HG03469 (cell line): Measurements from ENCODE around the gene TPSAB1.
"Not testable (repeated sequence)": the region's sequence is repeated elsewhere in the genome, so short reads cannot be mapped to it uniquely, and the experiment has no call there.

Experiments
- ATAC-seq: cut with Tn5 transposase; IDR thresholded peaks from one replicate; pipeline ENCODE4 v1.9.1; 2021; ENCODE audit warnings: mild to moderate bottlenecking, moderate library complexity, moderate number of reproducible peaks; ENCODE audit not compliant: unreplicated experiment

TPSAB1 gene

GRCh38 chr16:1240436-1240835 lies at the start of gene TPSAB1:
TPSAB1 (plus strand) TSS chr16:1240705; CDS start chr16:1240939, 234 bp downstream.
- ATAC-seq = not testable (repeated sequence)

- not testable (repeated sequence) for ATAC-seq
Observed at GRCh38 chr16:1190789-1191188, 49.7 kb upstream of the TPSAB1 start.

DNA sequence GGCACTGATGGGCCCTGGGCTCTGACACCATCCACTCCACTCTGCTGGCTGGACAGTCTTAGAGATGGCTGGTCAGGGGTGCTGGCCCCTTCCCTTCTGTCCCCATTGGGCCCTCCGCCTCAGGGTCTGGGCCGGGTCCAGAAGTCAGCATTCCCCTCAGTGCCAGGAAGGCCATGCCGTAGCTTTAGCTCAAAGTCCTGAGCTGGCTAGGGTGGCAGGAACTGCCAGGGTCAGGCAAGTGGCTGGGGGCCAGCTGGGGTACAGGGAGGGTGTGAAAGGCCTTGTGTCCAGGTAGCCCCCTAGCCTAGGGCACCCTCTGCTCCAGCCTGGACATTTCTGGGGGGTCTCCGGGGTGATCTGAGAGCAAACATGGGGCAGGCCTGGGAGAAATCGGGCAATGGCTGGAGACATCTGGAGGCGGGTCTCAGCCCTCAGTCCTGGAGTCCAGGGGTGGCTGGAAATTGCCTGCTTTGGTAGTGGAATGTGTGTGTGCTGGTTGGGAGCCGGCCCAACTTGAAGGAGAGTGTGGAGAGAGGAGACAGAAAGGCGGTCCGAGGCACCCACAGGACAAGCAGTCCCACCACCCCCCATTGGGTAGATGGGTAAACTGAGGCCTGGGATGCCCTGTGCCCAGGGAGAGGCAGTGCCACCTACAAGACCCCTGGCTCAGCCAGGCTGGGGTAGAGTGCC lies 48.0 kb upstream of the TPSAB1 start:
- ATAC-seq = no peak

GRCh38 chr16:1193143-1193824 lies 47.2 kb upstream of the TPSAB1 start:
- no peak for ATAC-seq

DNA sequence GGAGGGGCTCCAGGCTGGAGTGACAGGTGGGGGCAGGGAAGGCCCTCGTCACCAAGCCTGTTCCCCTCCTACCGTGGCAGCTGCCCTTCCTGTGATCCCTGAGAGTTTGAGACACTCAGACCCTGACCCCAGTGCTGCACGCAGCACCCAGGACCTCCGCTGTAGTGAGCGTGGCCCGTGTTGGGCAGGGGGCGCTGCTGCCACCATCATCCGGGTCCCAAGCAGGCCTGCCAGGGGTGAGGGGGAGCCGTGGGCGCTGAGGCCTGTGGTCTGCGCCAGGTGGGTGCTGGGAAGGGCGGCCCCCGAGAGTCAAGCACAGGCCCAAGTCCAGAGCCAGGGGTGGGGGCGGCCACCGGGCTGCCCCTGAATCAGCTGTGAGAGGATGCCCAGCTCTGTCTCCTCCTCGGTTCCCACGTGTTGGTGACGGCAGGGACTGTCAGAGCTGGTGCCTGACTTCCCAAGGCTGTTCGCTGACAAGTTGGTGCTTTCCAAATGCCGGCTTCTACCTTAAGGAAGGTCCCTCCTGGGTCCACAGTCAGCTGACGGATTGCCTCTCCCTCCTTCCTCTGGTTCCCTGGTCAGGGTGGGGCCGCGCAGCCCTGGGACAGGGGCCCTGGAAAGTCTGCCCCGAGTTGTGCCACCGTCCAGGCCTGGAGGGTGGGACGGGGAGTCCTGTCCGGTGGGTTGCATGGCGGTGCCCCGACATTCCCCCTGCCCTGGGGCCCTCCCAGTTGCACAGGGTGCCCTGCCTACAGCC lies 46.5 kb upstream of the TPSAB1 start:
- no peak for ATAC-seq

GRCh38 chr16:1194665-1195392 lies 45.7 kb upstream of the TPSAB1 start:
- no peak for ATAC-seq

DNA sequence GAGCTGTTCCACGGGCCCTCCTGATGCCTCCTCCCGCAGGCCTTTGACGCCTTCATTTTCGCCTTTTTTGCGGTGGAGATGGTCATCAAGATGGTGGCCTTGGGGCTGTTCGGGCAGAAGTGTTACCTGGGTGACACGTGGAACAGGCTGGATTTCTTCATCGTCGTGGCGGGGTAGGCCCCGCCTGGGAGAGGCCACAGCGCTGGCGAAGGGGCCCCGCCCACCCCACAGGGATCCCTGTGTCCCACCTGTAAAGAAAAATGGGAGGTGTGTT lies 45.2 kb upstream of the TPSAB1 start:
- no peak for ATAC-seq

DNA sequence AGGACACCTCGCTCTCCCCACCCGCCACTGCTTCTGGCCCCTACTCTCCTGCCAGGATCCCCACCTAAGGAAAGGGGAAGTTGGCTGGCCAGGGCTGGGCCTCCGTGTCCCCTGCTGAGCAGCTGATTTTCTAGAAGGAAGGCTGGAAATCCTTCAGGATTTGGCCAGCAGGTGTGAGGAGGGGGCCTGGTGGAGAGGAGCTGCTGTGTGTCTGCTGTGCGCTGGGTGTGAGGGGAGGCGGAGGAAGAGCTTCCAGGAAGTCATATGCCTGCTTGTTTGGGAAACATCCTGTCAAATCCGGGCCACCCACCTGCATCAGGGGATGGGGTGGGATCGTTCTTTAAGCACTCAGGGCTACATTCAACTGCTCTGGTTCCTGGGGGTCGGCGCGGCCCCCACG lies 44.0 kb upstream of the TPSAB1 start:
- ATAC-seq = no peak

DNA sequence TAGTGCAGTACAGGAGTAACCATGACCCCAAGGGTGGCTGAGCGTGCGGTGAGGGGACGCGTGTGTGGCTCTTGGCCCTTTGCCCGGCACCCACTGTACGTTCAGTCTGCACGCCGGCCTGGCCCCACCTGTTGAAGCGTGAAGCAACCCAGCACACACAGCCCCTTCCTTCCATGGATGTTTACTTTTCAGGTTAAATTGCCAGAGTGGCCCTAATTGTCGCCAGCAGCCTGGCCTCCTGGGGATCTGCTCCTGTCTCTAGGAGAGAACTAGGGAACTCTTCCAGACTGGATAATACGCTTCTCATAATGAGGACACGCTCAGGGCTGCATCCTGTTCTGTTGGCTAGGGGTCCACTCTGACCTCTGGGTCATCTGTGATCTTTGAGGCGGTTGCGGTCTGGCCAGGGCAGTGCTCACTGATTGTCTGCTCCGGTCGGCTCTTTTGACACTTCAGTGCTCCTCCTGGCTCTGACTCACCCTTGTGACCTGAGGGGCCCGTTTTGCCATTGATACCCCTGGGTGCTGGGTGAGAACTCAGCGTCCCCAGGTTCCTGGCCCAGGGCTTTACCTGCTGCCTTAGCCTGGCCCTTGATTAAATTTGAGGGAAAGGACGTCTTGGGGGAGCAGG lies 43.2 kb upstream of the TPSAB1 start:
- no peak for ATAC-seq

GRCh38 chr16:1198194-1198593 lies 42.3 kb upstream of the TPSAB1 start:
- no peak for ATAC-seq

DNA sequence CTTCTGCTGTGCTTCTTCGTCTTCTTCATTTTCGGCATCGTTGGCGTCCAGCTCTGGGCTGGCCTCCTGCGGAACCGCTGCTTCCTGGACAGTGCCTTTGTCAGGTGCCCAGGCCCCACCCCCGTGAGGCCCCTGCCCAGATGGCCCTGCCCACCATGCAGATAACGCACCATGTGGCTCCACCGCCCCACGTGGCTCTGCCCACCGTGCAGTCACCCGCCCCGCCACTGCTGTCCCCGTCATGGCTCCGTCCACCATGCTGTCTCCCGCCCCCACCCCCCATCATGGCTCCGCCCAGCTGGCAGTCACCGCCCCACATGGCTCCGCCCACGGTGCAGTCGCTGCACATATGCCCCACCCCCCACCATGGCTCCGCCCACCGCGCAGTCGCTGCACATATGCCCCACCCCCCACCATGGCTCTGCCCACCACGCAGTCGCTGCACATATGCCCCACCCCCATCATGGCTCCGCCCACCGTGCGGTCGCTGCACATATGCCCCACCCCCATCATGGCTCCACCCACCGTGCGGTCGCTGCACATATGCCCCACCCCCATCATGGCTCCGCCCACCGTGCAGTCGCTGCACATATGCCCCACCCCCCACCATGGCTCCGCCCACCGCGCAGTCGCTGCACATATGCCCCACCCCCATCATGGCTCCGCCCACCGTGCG lies 41.7 kb upstream of the TPSAB1 start:
- ATAC-seq = not testable (repeated sequence)

DNA sequence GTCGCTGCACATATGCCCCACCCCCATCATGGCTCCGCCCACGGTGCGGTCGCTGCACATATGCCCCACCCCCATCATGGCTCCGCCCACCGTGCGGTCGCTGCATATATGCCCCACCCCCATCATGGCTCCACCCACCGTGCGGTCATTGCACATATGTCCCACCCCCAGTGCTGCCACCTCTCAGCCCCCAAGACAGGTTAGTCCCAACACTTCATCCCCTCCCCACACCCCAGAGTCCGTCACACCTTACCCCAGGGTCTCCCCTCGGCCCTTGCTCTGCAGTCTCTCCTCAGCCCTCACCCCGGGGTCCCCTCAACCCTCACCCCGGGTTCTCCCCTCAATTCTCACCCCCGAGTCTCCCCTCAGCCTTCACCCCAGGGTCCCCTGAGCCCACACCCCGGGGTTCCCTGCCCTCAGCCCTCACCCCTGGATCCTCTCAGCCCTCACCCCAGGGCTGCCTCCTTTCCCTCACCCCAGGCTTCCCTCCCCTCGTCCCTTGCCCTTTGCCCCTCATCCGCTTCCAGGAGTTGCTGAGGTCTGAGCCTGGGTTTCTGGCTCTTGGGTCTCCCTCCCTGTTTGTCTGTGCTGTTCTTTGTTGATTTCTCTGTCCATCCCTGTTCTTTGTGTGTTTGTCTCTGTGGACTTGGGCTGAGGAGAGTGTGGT lies 41.0 kb upstream of the TPSAB1 start:
- ATAC-seq = no peak

DNA sequence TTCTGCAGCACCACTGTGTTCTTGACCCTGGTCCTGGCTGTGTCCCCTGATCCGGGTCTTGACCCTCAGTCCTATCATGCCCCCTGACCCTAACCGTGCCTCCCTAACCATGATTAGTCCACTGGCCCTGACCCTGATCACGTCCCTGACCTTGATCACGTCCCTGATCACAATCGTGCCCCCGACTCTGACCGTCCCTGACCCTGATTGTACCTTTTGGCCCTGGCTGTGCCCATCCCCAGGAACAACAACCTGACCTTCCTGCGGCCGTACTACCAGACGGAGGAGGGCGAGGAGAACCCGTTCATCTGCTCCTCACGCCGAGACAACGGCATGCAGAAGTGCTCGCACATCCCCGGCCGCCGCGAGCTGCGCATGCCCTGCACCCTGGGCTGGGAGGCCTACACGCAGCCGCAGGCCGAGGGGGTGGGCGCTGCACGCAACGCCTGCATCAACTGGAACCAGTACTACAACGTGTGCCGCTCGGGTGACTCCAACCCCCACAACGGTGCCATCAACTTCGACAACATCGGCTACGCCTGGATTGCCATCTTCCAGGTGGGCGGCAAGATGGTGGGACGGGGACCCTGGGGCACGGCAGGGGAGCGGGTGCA lies 40.4 kb upstream of the TPSAB1 start:
- ATAC-seq = no peak

DNA sequence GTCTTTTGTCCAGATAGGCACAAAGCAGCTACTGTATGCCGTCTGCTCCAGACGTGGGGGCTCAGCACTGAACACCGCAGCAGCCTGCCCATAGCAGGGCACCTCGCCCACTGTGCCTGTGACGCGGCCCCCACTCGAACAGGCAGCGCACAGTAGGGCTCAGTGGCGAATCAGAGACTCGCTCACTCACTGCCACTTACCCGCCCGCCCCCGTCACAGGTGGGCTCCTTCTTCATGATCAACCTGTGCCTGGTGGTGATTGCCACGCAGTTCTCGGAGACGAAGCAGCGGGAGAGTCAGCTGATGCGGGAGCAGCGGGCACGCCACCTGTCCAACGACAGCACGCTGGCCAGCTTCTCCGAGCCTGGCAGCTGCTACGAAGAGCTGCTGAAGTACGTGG lies 39.1 kb upstream of the TPSAB1 start:
- no peak for ATAC-seq

- ATAC-seq = no peak
Observed at GRCh38 chr16:1202274-1202673, 38.2 kb upstream of the TPSAB1 start.

- no peak for ATAC-seq
Observed at GRCh38 chr16:1204933-1205332, 35.6 kb upstream of the TPSAB1 start.

DNA sequence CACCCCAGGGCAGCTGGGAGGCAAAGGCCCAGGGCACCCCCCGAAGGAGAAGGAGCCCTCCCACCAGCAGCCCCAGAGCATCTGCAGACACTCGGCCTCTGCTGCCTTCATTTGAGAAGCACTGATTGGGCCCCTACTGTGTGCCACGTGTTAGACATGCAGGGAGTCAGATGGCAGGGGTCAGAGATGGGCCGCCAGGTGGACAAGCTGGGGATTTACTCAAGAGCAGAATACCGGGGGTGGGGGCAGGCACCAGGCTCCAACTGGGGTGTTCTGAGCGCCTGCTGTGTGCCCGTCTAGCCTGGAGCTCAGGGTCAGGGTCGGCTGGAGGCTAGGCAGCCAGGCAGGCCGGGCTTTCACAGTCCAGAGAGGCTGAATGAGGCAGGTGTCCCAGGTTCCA lies 34.2 kb upstream of the TPSAB1 start:
- no peak for ATAC-seq

DNA sequence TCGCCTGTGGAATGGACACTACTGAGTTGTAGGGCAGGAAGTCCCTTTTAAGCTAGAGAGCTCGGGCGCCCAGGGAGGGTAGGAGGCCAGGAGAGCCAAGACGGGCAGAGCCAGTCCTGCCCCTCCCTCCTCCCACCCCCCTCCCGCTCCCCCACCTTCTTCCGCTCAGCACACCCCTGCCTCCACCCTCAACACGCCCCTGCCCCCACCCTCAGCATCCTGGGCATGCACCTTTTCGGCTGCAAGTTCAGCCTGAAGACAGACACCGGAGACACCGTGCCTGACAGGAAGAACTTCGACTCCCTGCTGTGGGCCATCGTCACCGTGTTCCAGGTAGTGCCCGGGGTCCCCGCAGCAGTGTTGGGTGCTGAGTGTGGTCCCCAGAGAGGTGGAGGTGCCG lies 33.7 kb upstream of the TPSAB1 start:
- ATAC-seq = no peak

DNA sequence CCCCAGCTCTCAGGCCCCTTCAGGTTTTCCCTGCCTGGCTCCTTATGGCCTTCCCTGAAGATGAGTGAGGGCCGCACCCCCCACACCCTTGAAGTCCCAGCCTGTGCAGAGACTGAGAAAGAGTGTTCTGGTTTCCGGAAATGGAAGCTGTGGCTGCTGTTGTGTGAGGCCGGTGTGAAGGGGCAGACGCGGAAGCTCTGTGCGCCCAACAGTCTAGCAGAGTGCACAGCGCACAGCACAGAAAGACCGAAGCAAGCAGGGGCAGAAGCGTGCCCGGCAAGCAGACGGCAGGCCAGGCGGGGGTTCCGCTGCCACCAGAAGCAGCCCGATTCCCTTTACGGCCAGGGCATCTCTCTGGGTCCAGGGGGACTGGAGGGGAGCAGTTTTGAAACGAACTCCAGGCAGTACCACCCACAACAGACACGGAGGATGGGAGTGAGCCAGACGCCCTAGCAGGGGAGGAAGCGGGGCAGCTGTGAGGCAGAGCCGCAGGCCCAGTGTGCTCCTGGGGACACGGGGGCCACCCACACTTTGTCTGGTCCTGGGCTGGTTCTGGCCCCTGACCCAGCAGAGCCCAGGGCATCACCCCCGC lies 32.2 kb upstream of the TPSAB1 start:
- ATAC-seq = no peak
